Occipital lobe (tissue), 2 donors: Measurements from ENCODE around the gene ANXA9. TPM values are rescaled to one million over a fixed set of nuclear protein-coding genes. Genes with fewer than 3 reads are reported as not detected.

ENCODE experiments used
- DNase-seq: peaks from one replicate; lab custom pipeline; 2025; lab: John Stamatoyannopoulos, UW
- total RNA-seq: library from RNA; depleted of rRNA; stranded (reverse); fragments of >200 nt; gene quantifications from one replicate; pipeline ENCODE4 v1.2.3, GENCODE V29; 2014

Gene ANXA9
- total RNA-seq, 1 donor from 2014 or later: not detected

GRCh38 chr1:151003180-151003579 is 21.1 kb downstream of the ANXA9 start:
- no peak for DNase-seq

- DNase-seq: no peak
Observed at GRCh38 chr1:151005729-151006319, 23.7 kb downstream of the ANXA9 start.

- peak; percentile 80 for DNase-seq
Observed at GRCh38 chr1:151006327-151007052, 24.4 kb downstream of the ANXA9 start, which contains the start of gene MINDY1. Gene MINDY1 (minus strand): TSS chr1:151006902. CDS start chr1:151002617, 4,285 bp downstream.

GRCh38 chr1:151007853-151008243 is 25.8 kb downstream of the ANXA9 start:
- DNase-seq: no peak

GRCh38 chr1:151008244-151009205 is 26.4 kb downstream of the ANXA9 start, which contains the start of gene PRUNE1:
Gene PRUNE1 (plus strand): TSS chr1:151008449. CDS start chr1:151008633, 184 bp downstream.
- DNase-seq: peak; percentile 90

GRCh38 chr1:151009206-151009587 is 27.1 kb downstream of the ANXA9 start:
- no peak for DNase-seq

GRCh38 chr1:151009674-151010345 is 27.7 kb downstream of the ANXA9 start:
- DNase-seq: no peak

GRCh38 chr1:151010346-151010726 is 28.2 kb downstream of the ANXA9 start:
- DNase-seq: no peak

- no peak for DNase-seq
Observed at GRCh38 chr1:151011154-151011850, 29.2 kb downstream of the ANXA9 start.

GRCh38 chr1:151012684-151013471 is 30.8 kb downstream of the ANXA9 start:
- DNase-seq: no peak

- DNase-seq: no peak
Observed at GRCh38 chr1:151013518-151013917, 31.4 kb downstream of the ANXA9 start.

- DNase-seq: peak; percentile 32
Observed at GRCh38 chr1:151024540-151025146, 42.6 kb downstream of the ANXA9 start.

- no peak for DNase-seq
Observed at GRCh38 chr1:151026460-151026859, 44.4 kb downstream of the ANXA9 start.

GRCh38 chr1:151032164-151032563 is 50.1 kb downstream of the ANXA9 start:
- DNase-seq: no peak

GRCh38 chr1:151035167-151035566 is 53.1 kb downstream of the ANXA9 start:
- no peak for DNase-seq

GRCh38 chr1:151036356-151036755 is 54.3 kb downstream of the ANXA9 start, which contains the start of gene BNIPL:
Gene BNIPL (plus strand): TSS chr1:151036586. CDS start chr1:151036726, 140 bp downstream.
- no peak for DNase-seq

GRCh38 chr1:151037032-151037431 is 54.9 kb downstream of the ANXA9 start:
- DNase-seq: no peak

GRCh38 chr1:151039521-151039920 is 57.4 kb downstream of the ANXA9 start:
- no peak for DNase-seq

GRCh38 chr1:151043163-151043562 is 61.1 kb downstream of the ANXA9 start:
- DNase-seq: no peak
